Dedifferentiated amniotic fluid mesenchymal stem cell (primary cell): ENCODE data around the gene N4BP2.
A peak's percentile ranks its signal among the peaks of the same experiment; 100 is the strongest.
"Not testable (repeated sequence)": the region's sequence is repeated elsewhere in the genome, so short reads cannot be mapped to it uniquely, and the experiment has no call there.

Experiments
- DNase-seq: peaks from one replicate; pipeline ENCODE4 v3.0.0-alpha.2; 2016; ENCODE audit errors: extremely low spot score

The N4BP2 gene

DNA sequence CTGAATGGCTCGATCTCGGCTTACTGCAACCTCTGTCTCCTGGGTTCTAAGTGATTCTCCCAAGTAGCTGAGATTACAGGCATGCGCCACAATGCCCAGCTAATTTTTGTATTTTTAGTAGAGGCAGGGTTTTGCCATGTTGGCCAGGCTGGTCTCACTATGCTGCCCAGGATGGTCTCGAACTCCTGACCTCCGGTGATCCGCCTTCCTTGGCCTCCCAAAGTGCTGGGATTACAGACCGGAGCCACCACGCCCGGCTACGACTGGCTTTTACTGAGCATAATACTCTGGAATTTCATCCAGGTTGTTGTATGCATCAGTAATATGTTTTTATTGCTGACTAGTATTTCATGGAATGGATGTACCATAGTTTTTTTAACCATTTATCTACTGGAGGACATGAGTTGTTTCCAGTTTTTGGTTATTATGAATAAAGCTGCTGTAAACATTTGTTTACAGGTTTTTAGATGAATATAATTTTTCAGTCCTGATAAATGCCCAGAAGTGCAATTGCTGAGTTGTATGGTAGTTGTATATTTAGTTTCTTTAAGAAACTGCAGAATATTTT is 31.2 kb downstream of the N4BP2 start:
- no peak for DNase-seq

DNA sequence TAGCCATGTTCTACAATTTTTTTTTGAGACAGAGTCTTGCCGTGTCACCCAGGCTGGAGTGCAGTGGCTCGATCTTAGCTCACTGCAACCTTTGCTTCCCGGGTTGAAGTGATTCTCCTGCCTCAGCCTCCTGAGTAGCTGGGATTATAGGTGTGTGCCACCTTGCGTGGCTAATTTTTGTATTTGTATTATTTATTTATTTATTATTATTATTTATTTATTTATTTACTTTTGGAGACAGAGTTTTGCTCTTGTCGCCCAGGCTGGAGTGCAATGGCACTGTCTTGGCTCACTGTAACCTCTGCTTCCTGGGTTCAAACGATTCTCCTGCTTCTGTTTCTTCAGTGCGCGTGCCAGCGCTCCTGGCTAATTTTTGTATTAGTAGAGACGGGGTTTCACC is 36.8 kb downstream of the N4BP2 start:
- DNase-seq = not testable (repeated sequence)

DNA sequence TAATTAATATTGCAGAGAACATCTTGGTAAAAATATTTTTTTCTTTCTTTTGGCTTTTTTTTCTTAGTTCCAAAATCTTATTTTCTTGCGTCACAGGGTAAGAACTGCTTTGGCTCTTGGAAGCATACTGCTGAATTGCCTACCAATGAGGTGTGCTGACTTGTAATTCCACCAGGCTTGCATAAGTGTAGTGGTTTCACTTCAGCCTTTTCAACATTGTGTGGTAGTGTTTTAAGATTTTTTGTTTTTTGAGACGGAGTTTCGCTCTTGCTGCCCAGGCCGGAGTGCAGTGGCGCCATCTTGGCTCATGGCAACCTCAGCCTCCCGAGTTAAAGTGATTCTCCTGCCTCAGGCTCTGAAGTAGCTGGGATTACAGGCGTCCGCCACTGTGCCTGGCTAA is 42.4 kb downstream of the N4BP2 start:
- DNase-seq = no peak

DNA sequence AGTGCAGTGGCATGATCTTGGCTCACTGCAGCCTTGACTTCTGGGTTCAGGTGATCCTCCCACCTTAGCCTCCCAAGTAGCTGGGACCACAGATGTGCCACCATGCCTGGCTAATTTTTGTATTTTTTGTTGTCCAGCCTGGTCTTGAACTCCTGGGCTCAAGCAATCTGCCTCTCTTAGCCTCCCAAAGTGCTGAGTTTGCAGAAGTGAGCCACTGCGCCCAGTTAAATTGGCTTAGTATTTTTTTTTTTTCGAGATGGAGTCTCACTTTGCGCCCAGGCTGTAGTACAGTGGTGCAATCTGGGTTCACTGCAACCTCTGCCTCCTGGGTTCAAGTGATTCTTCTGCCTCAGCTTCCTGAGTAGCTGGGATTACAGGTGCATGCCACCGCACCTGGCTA is 50.5 kb downstream of the N4BP2 start:
- DNase-seq = not testable (repeated sequence)

DNA sequence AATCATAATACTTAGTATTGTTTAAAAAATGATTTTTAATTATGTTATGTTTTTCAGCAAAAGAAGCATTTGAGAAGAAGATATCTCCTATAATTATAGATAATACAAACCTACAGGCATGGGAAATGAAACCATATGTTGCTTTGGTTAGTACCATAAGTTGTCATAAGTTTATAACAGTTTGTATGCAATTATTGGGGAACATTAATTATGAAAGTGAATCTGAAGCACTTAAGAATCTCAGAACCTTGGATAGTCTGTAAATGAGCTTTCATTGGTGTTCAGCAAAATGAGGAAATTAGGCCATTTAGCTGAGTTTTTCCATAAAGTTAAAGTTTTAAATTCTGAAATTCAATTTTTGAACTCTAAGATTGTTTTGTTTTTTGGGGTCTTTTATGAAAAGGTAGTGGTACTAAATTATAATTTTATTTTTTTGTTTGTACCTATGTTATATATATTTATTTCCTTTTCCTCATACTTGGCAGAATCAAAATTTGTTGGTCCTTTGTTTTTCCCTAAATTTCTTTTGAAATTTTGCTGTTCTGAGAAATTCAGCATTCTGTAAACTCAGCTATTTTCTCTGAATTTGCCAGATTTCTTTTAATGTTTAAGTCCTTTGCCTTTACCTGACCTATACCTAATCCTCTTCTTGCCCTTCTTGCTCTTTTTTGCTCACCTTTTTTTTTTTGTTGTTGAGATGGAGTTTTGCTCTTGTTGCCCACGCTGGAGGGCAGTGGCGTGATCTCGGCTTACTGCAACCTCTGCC is 55.6 kb downstream of the N4BP2 start:
- no peak for DNase-seq

DNA sequence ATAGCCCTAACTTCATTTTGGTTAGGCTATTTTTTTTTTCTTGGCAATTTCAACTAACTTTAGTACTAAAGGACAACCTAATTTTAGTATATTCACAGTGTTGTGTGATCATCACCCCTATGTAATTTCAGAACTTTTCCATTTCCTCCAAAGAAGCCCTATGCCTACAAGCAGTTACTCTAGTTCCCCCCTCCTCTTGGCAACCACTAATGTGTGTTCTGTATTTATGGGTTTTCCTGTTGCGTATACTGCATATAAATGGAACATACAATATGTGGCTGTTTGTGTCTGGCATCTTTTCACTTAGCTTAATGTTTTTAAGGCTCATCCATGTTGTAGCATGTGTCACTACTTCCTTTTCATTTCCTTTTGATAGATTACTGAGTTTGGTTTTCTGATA is 57.6 kb downstream of the N4BP2 start:
- no peak for DNase-seq

DNA sequence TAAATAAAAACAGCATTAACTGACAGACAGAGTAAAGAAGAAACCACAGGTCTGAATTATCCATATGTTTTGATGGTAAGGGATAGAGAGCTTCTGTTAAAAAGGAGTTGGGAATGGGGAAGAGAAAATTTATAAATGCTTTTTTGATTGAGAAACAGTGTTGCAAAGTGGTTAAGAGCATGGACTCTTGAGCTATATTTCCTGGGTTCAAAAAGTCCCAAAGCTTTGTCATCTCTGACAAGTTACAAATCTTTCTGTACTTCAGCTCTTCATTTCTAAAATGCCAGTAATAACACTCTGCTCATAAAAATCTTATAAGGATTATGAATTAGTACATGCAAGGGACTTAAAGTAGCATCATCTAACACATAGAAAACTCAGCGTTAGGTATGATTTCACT is 62.2 kb downstream of the N4BP2 start:
- DNase-seq = no peak

DNA sequence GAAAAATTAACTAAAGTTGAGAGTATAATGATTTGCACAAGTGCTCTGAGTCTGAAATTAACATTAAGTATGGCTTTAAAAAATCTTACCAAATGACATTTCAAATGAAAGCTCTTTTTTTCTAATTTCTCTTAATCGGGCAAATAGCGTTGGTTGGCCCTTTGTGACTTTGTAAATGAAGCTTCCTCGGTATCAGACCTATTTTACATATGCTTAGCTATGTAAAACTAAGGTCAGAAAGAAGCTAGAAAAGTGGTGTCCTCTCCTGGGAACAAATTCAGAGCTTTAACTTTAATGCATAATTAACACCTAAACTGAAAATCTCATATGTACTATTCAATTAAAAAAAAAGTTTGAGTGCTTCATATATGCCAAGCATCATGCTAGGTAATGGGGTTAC is 62.7 kb downstream of the N4BP2 start:
- no peak for DNase-seq

DNA sequence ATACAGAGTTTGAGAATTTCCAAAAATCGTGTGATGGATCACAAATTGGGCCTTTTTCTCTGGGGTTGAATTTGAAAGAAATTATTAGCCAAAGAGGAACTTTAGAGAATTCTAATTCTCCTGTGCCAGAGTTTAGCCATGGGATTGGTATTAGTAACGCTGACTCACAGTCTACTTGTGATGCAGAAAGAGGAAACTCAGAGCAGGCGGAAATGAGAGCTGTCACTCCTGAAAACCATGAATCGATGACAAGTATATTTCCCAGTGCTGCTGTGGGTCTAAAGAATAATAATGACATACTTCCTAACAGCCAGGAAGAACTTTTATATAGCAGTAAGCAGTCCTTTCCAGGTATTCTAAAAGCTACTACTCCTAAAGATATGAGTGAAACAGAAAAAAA is 64.9 kb downstream of the N4BP2 start:
- DNase-seq = peak; percentile 64

DNA sequence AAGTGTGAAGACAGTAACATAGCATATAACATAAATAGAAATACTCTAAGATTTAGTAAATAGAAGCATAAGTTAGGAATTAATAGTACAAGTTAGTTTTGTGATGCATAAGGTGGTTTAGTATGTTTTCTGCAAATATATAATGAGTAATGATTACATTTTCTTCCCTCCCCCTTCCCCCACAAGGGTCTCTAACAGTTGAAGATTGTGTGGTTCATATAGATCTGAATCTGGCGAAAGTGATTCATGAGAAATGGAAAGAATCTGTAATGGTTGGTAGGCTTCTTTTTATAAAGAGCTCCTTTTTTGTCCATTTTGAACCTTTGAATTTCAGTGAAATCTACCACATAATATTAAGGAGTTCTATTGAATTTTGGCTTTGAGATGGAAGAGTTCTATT is 66.3 kb downstream of the N4BP2 start:
- no peak for DNase-seq

DNA sequence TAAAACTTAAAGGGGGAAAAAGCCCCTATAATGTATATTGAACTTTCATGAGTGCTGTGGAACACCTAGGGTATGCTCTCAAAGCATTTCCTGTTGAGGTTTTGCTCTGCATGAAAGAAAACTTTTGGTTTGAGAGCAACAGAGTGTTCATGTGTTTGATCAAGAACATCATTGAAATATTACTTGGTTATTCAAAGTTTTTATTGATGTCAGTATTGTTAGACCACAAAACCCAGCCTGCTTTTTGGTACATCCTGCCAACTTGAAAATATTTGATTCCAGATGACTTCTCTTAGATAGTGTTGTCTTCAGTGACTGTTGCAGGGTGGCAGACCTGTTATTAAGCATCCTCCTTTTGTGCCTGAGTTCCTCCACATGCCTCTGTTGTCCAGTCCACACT is 68.0 kb downstream of the N4BP2 start:
- no peak for DNase-seq

DNA sequence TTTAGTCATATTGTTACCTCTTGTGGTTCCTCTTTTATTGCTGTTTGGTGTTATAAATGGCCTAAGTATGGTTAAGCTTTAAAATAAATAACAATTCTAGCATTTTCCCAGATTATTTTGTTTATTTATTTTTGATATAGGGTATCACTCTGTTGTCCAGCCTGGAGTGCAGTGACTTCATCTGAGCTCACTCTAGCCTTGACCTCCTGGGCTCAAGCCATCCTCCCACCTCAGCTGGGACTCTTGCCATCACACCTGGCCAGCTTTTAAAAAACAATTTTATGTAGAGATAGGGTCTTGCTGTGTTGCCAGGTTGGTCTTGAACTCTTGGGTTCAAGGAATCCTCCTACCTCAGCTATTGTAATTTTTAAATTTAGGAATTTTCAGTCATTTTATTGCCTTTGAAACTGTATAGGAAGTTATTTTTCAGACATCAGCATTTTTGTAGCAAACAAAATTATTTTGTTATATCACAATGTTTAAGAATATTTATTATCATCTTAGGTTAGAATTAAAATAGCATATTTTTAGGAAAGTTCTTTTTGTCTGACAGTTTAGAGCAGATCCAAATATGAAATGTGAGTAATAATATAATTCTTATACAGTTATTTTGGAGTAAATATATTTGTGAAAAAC is 73.9 kb downstream of the N4BP2 start:
- DNase-seq = no peak

DNA sequence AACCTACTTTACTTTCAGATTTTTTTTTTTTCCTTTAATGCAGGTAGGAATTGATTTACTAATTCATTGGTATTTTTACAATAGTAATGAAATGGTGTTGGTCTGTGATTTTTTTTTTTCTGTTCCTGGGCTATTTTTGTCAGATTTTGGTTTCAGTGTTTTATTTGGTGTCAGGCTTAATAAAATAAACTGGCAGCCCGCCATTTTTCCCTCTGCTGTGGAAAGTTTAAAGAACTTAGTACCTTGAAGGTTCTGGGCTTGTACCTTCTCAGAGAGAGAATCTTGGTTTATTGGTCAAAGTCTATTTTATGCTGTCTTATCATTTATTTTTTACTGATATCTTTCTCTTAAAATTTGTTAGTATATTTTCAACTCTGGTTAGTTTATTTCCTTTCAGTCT is 76.2 kb downstream of the N4BP2 start:
- no peak for DNase-seq

DNA sequence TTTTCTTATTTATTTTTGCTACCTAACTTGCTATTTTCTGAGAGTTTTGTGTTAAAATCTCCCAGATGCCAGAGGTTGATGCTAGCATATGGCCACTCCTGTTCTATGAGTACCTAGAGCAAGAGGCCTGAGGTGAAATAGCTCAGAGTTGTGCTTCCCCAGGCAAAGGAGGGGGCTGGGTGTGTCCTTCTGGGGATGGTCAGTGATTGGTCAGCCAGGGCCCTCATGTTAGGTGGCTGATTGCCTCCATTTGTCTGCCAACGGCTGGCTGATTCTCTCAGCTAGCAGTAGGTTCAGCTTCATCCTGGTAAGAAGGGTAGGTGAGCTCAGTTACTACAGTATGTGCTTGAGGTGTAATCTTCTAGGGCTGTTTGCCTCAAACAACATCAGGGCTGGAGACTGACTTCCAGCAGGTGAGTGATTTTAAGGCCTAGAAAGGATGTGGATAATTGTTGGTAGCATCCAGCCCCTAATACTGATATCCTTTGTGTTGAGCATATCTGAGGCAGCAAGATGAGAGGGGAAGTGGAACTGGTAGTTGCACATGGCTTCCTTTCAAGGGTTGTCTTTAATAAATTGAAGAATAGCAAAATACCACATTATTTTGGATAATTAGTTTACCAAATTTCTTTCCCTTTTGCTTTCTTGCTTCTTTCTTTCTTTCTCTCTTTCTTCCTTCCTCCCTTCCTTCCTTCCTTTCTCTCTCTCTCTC is 77.7 kb downstream of the N4BP2 start:
- no peak for DNase-seq

DNA sequence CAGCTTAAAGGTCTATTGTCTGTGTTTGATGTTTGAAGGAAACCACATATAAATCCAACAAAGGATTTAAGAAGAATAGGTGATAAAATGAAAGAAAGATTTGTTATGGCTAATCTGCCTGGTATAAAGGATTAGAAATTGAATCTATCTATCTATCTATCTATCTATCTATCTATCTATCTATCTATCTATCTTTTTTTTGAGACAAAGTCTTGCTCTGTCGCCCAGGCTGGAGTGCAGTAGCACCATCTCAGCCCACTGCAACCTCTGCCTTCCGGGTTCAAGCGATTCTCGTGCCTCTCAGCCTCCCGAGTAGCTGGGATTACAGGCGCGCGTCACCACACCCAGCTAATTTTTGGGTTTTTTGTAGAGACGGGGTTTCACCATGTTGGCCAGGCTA is 79.6 kb downstream of the N4BP2 start:
- DNase-seq = not testable (repeated sequence)

DNA sequence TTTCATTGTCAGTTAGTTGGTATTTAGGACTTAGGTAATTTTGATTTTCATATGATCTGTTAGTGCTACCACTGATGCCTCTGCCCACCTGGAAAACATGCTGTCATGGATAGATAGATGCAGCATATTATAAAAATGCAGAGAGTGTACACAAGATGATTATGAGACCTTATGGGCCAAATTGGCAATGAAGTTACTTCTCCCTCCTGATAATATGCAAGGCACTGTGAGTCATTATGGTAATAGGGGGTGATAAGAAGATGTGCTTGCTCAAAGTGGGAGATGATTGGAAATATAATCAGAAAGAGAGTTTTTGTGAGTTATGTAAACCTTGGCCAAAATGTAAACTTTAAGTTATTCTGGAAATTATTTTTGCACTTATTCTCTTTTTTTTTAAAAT is 83.5 kb downstream of the N4BP2 start:
- DNase-seq = no peak

DNA sequence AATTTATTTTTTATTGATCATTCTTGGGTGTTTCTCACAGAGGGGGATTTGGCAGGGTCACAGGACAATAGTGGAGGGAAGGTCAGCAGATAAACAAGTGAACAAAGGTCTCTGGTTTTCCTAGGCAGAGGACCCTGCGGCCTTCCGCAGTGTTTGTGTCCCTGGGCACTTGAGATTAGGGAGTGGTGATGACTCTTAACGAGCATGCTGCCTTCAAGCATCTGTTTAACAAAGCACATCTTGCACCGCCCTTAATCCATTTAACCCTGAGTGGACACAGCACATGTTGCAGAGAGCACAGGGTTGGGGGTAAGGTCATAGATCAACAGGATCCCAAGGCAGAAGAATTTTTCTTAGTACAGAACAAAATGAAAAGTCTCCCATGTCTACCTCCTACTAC is 83.9 kb downstream of the N4BP2 start:
- DNase-seq = not testable (repeated sequence)

DNA sequence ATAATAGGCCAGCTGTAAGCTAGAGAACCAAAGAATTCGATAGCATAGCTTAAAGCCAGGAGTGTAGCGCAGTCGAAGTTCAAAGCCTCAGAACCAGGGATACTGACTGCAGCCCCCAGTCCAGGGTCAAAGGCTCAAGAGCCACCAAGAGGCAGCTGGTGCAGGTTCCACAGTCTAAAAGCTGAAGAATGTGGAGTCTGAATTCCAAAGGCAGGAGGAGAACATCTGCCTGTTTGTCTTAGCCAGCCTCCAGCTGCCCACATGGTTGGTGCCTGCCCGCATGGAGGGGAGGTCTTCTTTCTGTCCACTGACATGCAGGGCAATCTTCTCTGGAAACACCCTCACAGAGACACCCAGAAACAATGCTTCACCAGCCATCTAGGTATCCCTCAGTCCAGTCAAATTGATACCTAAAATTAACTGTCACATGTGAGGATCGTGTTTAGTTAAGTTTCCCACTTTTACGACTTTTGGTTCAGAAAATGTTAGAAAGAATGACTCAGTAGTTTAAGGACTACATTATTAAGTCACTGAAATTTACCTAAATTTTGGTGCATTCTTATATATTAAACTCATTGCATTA is 87.4 kb downstream of the N4BP2 start:
- no peak for DNase-seq

DNA sequence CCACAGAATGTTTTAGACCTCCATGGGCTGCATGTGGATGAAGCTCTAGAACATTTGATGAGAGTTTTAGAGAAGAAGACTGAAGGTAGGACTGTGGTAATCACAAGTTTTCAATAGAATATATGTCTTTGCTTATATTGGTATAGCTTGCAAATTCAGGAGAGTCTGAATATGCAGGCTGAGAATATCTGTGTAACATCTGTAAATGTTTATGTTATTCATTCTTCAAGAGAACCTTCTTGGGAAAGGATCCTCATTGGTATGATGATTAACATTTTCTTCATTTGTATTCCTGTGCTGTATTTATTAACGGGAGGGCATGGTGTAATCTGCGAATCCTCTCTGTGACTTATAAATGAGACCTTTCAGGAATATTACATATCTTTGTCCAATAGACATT is 88.1 kb downstream of the N4BP2 start:
- no peak for DNase-seq

DNA sequence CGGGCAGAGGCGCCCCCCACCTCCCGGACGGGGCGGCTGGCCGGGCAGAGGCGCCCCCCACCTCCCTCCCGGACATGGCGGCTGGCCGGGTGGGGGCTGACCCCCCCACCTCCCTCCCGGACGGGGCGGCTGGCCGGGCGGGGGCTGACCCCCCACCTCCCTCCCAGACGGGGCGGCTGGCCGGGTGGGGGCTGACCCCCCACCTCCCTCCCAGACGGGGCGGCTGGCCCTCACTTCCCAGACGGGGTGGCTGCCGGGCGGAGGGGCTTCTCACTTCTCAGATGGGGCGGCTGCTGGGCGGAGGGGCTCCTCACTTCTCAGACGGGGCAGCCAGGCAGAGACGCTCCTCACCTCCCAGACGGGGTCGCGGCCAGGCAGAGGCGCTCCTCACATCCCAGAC is 90.8 kb downstream of the N4BP2 start:
- DNase-seq = not testable (repeated sequence)

DNA sequence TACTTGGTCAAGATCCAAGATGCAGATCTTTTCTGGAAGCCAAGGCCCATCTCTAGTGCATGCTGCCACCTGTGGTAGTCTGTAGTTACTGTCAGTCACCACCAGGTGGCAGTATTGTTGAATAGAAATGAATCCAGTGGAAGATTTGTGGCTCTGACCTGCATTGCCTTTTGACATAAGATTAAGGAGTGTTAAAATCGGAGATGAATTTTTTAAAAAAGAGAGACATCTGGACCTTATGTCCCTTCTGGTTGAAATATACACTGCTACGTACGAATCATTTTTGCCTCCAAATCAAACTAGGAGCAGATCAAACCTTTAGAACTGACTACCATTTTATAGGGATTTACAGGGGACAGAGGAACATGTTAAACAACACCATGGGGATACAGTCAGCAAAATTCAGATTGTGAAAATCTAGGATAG is 93.3 kb downstream of the N4BP2 start:
- peak; percentile 51 for DNase-seq

DNA sequence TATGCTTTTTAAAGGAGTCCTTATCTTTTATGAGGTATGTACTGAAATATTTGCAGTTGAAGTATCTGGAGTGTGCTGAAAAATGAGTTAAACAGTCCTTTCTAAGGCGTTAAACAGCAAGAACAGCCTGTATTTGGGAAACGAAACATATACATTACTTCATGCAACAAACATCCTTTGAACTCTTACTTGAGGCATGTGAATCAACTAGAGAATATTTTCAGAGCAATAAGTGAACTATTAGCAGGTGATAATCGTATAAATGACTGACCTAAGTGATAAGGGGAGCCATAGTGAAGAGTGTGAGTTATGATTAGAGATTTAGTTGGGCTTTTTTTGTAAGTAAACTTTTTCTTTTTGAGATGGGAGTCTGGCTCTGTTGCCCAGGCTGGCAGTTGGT is 94.3 kb downstream of the N4BP2 start:
- DNase-seq = no peak
